Nephron (organoid): ENCODE results near the gene PTPRM.

Experiments used
- H3K27ac Mint-ChIP-seq, 3 experiments: 2 replicates each; pipeline ENCODE4 v1.8.0; 2020; ENCODE audit warnings: mixed read lengths in 3 of 3, mild to moderate bottlenecking in 2 of 3, moderate library complexity in 1 of 3
- H3K27me3 Mint-ChIP-seq: 2 replicates; pipeline ENCODE4 v1.8.0; 2021; ENCODE audit warnings: low read depth, mild to moderate bottlenecking, moderate library complexity, mixed read lengths
- H3K36me3 Mint-ChIP-seq: 2 replicates; pipeline ENCODE4 v1.8.0; 2020; ENCODE audit warnings: low read depth, mixed read lengths
- H3K4me1 Mint-ChIP-seq: 2 replicates; pipeline ENCODE4 v1.8.0; 2020; ENCODE audit warnings: mixed read lengths
- H3K4me3 Mint-ChIP-seq, 3 experiments: 2 replicates each; pipeline ENCODE4 v1.8.0; 2020; ENCODE audit warnings: mild to moderate bottlenecking in 3 of 3, mixed read lengths in 3 of 3, moderate library complexity in 2 of 3
- H3K9me3 Mint-ChIP-seq: 2 replicates; pipeline ENCODE4 v1.8.0; 2020; ENCODE audit warnings: mixed read lengths
- CTCF ChIP-seq, 3 experiments: fragments of 200-600 bp; sonication (generic); IDR thresholded peaks; one replicate each; pipeline ENCODE4 v1.5.0; 2021; ENCODE audit warnings: antibody characterized with exemption in 3 of 3; ENCODE audit not compliant: unreplicated experiment in 3 of 3

The PTPRM gene

GRCh38 chr18:8416212-8417019, 849.3 kb downstream of the PTPRM start:
- H3K36me3 Mint-ChIP-seq: no peaks in the 10 kb centered on the region
- H3K9me3 Mint-ChIP-seq: peaks cover 26% of the 10 kb centered on the region
- H3K4me1 Mint-ChIP-seq: no peaks in the 10 kb centered on the region
- no peak overlapping the region for H3K27ac Mint-ChIP-seq
- no peaks in the 10 kb centered on the region for H3K27me3 Mint-ChIP-seq
- no peak overlapping the region for H3K4me3 Mint-ChIP-seq
- no peak for TF ChIP-seq CTCF (IDR thresholded peaks at IDR 0.05; ENCODE audit: unreplicated experiment in 3 of 3)

- no peak for TF ChIP-seq CTCF (IDR thresholded peaks at IDR 0.05; ENCODE audit: unreplicated experiment in 3 of 3)
- H3K36me3 Mint-ChIP-seq: no peaks in the 10 kb centered on the region
- H3K27ac Mint-ChIP-seq: no peak overlapping the region
- H3K4me1 Mint-ChIP-seq: peaks cover 5% of the 10 kb centered on the region
- no peak overlapping the region for H3K4me3 Mint-ChIP-seq
- no peaks in the 10 kb centered on the region for H3K9me3 Mint-ChIP-seq
- H3K27me3 Mint-ChIP-seq: peaks cover 5% of the 10 kb centered on the region
Observed at GRCh38 chr18:8422391-8422790, 855.3 kb downstream of the PTPRM start.

- H3K4me3 Mint-ChIP-seq: no peak overlapping the region
- no peak overlapping the region for H3K27ac Mint-ChIP-seq
- H3K4me1 Mint-ChIP-seq: peaks cover 7% of the 10 kb centered on the region
- H3K9me3 Mint-ChIP-seq: no peaks in the 10 kb centered on the region
- H3K27me3 Mint-ChIP-seq: peaks cover 5% of the 10 kb centered on the region
- TF ChIP-seq CTCF (IDR thresholded peaks at IDR 0.05; ENCODE audit: unreplicated experiment in 3 of 3): no peak
- H3K36me3 Mint-ChIP-seq: no peaks in the 10 kb centered on the region
Observed at GRCh38 chr18:8423051-8423557, 856.0 kb downstream of the PTPRM start.

- no peak overlapping the region for H3K27ac Mint-ChIP-seq
- H3K27me3 Mint-ChIP-seq: peaks cover 5% of the 10 kb centered on the region
- no peak overlapping the region for H3K4me3 Mint-ChIP-seq
- no peaks in the 10 kb centered on the region for H3K9me3 Mint-ChIP-seq
- TF ChIP-seq CTCF (IDR thresholded peaks at IDR 0.05; ENCODE audit: unreplicated experiment in 3 of 3): no peak
- H3K4me1 Mint-ChIP-seq: peaks cover 10% of the 10 kb centered on the region
- H3K36me3 Mint-ChIP-seq: no peaks in the 10 kb centered on the region
Observed at GRCh38 chr18:8424481-8424880, 857.4 kb downstream of the PTPRM start.

GRCh38 chr18:8424917-8425725, 858.0 kb downstream of the PTPRM start:
- TF ChIP-seq CTCF (IDR thresholded peaks at IDR 0.05; ENCODE audit: unreplicated experiment in 3 of 3): no peak
- peaks cover 10% of the 10 kb centered on the region for H3K4me1 Mint-ChIP-seq
- H3K4me3 Mint-ChIP-seq: no peak overlapping the region
- no peaks in the 10 kb centered on the region for H3K36me3 Mint-ChIP-seq
- no peak overlapping the region for H3K27ac Mint-ChIP-seq
- no peaks in the 10 kb centered on the region for H3K9me3 Mint-ChIP-seq
- H3K27me3 Mint-ChIP-seq: peaks cover 5% of the 10 kb centered on the region
